HEK293 (cell line): Measurements from ENCODE around the gene LACC1.

Experiments used
- CTCF ChIA-PET: fragments of 350-600 bp; formaldehyde crosslinking; extraction: SDS; loops from one replicate; lab custom pipeline; 2021; ENCODE audit warnings: antibody characterized with exemption; lab: Yijun Ruan, JAX
- POLR2A ChIA-PET: fragments of 300-600 bp; formaldehyde crosslinking; extraction: SDS; loops from one replicate; lab custom pipeline; 2020; ENCODE audit warnings: antibody characterized with exemption, inconsistent platforms; lab: Yijun Ruan, JAX
- H3K27ac ChIP-seq: fragments of 200-500 bp; sonication (Bioruptor generic); 2 replicates; pipeline ENCODE4 v1.5.1; 2014; ENCODE audit warnings: low read depth, low read length, control low read depth, inconsistent platforms; ENCODE audit errors: extremely low read depth
- H3K36me3 ChIP-seq, 2 experiments: fragments of 200-500 bp in 1 of 2; sonication (Bioruptor generic) in 1 of 2; 1 replicate in 1 of 2; 2 replicates in 1 of 2; pipeline ENCODE4 v1.5.1; 2014 to 2017; ENCODE audit warnings: inconsistent platforms in 2 of 2, low read length in 2 of 2; ENCODE audit not compliant: control insufficient read depth in 2 of 2, insufficient read depth in 1 of 2
- H3K4me1 ChIP-seq: fragments of 200-500 bp; sonication (Bioruptor generic); 2 replicates; pipeline ENCODE4 v1.5.1; 2014; ENCODE audit warnings: mild to moderate bottlenecking, low read length, inconsistent platforms; ENCODE audit not compliant: control insufficient read depth, insufficient read depth
- H3K4me3 ChIP-seq: 2 replicates; pipeline ENCODE4 v1.5.1; 2011; ENCODE audit warnings: low read depth, mild to moderate bottlenecking, control low read depth, low read length, moderate library complexity
- H3K9me3 ChIP-seq: fragments of 200-500 bp; sonication (Bioruptor generic); 2 replicates; pipeline ENCODE4 v1.5.1; 2014; ENCODE audit warnings: low read depth, low read length, inconsistent platforms; ENCODE audit not compliant: control insufficient read depth, insufficient read depth
- HOXC10 ChIP-seq: sonication (generic); formaldehyde crosslinking; IDR thresholded peaks from 2 replicates; pipeline ENCODE4 v1.8.1; 2023; ENCODE audit warnings: mild to moderate bottlenecking, missing genetic modification reagents
- RBAK ChIP-seq: fragments of 450-650 bp; formaldehyde crosslinking; IDR thresholded peaks from 2 replicates; pipeline ENCODE4 v1.5.1; 2016; ENCODE audit warnings: missing biosample characterization, missing genetic modification characterization
- ZBTB21 ChIP-seq: fragments of 450-650 bp; formaldehyde crosslinking; IDR thresholded peaks from 2 replicates; pipeline ENCODE4 v1.5.1; 2017; ENCODE audit warnings: missing biosample characterization, missing genetic modification characterization
- ZFP41 ChIP-seq: fragments of 450-650 bp; formaldehyde crosslinking; IDR thresholded peaks from 2 replicates; pipeline ENCODE4 v1.5.1; 2016; ENCODE audit warnings: missing biosample characterization, missing genetic modification characterization, borderline replicate concordance
- ZNF211 ChIP-seq: fragments of 450-650 bp; formaldehyde crosslinking; IDR thresholded peaks from 2 replicates; pipeline ENCODE4 v1.5.1; 2016; ENCODE audit warnings: low read depth, missing biosample characterization, missing genetic modification characterization
- ZNF335 ChIP-seq: fragments of 450-650 bp; formaldehyde crosslinking; conservative IDR thresholded peaks from 2 replicates; pipeline ENCODE4 v1.5.1; 2016; ENCODE audit warnings: missing biosample characterization, missing genetic modification characterization
- ZNF37A ChIP-seq: fragments of 450-650 bp; IDR thresholded peaks from 2 replicates; pipeline ENCODE4 v1.5.1; 2018; ENCODE audit warnings: missing biosample characterization, missing genetic modification characterization
- ZNF394 ChIP-seq: fragments of 450-650 bp; formaldehyde crosslinking; IDR thresholded peaks from 2 replicates; pipeline ENCODE4 v1.5.1; 2016; ENCODE audit warnings: missing biosample characterization, missing genetic modification characterization, mild to moderate bottlenecking, moderate library complexity, borderline replicate concordance
- ZNF426 ChIP-seq: fragments of 450-650 bp; formaldehyde crosslinking; IDR thresholded peaks from 2 replicates; pipeline ENCODE4 v1.5.1; 2017; ENCODE audit warnings: missing biosample characterization, missing genetic modification characterization, mild to moderate bottlenecking, inconsistent platforms, moderate library complexity
- ZNF473 ChIP-seq: fragments of 450-650 bp; formaldehyde crosslinking; IDR thresholded peaks from 2 replicates; pipeline ENCODE4 v1.5.1; 2017; ENCODE audit warnings: missing biosample characterization, missing genetic modification characterization
- ZNF501 ChIP-seq: fragments of 450-650 bp; formaldehyde crosslinking; IDR thresholded peaks from 2 replicates; pipeline ENCODE4 v1.5.1; 2016; ENCODE audit warnings: missing biosample characterization, missing genetic modification characterization
- ZNF544 ChIP-seq: fragments of 450-650 bp; formaldehyde crosslinking; IDR thresholded peaks from 2 replicates; pipeline ENCODE4 v1.5.0; 2017; ENCODE audit warnings: missing biosample characterization, missing genetic modification characterization
- ZNF621 ChIP-seq: fragments of 450-650 bp; formaldehyde crosslinking; IDR thresholded peaks from 2 replicates; pipeline ENCODE4 v1.5.1; 2017; ENCODE audit warnings: missing biosample characterization, missing genetic modification characterization
- ZNF623 ChIP-seq: fragments of 450-650 bp; formaldehyde crosslinking; IDR thresholded peaks from 2 replicates; pipeline ENCODE4 v1.5.1; 2016; ENCODE audit warnings: missing biosample characterization, missing genetic modification characterization
- ZNF776 ChIP-seq: fragments of 450-650 bp; formaldehyde crosslinking; IDR thresholded peaks from 2 replicates; pipeline ENCODE4 v1.5.0; 2017; ENCODE audit warnings: missing biosample characterization, missing genetic modification characterization, borderline replicate concordance
- ZSCAN30 ChIP-seq: fragments of 450-650 bp; IDR thresholded peaks from 2 replicates; pipeline ENCODE4 v1.5.1; 2018; ENCODE audit warnings: missing biosample characterization, mild to moderate bottlenecking, missing genetic modification characterization, moderate library complexity
- TF ChIP-seq, protein P1 (sequence below): fragments of 450-650 bp; formaldehyde crosslinking; IDR thresholded peaks from 2 replicates; pipeline ENCODE4 v1.5.1; 2016; ENCODE audit warnings: missing biosample characterization, missing genetic modification characterization, low read depth
- TF ChIP-seq, protein P2 (sequence below): fragments of 450-650 bp; formaldehyde crosslinking; IDR thresholded peaks from 2 replicates; pipeline ENCODE4 v1.5.1; 2016; ENCODE audit warnings: missing biosample characterization, missing genetic modification characterization
- TF ChIP-seq, protein P3 (sequence below): fragments of 450-650 bp; formaldehyde crosslinking; IDR thresholded peaks from 2 replicates; pipeline ENCODE4 v1.5.1; 2016; ENCODE audit warnings: missing biosample characterization, missing genetic modification characterization
- TF ChIP-seq, protein P4 (sequence below): fragments of 450-650 bp; formaldehyde crosslinking; IDR thresholded peaks from 2 replicates; pipeline ENCODE4 v1.5.1; 2017; ENCODE audit warnings: missing biosample characterization, missing genetic modification characterization

LACC1 gene

DNA sequence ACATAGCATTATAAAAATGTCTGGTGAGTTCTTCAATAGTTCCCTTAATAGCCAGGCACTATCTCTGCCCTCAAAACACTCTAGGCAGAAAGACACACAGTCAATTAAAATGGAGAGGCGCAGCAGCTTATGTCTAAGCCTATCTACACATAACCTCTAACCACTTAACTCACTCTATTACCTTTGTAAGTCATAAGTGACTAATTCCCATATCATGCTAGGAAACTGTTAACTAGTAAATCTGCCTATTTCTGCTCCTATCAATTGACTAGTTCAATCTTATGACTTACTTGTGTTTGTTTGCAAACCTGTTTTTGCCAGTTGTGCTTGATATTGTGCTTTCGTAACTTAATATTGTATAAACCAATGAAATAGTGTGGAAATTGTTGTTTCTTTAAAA lies 3.3 kb upstream of the LACC1 start:
- TF ChIP-seq ZNF776 (tag by site-specific recombination) = no peak
- TF ChIP-seq, protein P1, sequence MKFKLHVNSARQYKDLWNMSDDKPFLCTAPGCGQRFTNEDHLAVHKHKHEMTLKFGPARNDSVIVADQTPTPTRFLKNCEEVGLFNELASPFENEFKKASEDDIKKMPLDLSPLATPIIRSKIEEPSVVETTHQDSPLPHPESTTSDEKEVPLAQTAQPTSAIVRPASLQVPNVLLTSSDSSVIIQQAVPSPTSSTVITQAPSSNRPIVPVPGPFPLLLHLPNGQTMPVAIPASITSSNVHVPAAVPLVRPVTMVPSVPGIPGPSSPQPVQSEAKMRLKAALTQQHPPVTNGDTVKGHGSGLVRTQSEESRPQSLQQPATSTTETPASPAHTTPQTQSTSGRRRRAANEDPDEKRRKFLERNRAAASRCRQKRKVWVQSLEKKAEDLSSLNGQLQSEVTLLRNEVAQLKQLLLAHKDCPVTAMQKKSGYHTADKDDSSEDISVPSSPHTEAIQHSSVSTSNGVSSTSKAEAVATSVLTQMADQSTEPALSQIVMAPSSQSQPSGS = no peak
- no peak for TF ChIP-seq HOXC10 (CRISPR knock-in tag)
- TF ChIP-seq, protein P2, sequence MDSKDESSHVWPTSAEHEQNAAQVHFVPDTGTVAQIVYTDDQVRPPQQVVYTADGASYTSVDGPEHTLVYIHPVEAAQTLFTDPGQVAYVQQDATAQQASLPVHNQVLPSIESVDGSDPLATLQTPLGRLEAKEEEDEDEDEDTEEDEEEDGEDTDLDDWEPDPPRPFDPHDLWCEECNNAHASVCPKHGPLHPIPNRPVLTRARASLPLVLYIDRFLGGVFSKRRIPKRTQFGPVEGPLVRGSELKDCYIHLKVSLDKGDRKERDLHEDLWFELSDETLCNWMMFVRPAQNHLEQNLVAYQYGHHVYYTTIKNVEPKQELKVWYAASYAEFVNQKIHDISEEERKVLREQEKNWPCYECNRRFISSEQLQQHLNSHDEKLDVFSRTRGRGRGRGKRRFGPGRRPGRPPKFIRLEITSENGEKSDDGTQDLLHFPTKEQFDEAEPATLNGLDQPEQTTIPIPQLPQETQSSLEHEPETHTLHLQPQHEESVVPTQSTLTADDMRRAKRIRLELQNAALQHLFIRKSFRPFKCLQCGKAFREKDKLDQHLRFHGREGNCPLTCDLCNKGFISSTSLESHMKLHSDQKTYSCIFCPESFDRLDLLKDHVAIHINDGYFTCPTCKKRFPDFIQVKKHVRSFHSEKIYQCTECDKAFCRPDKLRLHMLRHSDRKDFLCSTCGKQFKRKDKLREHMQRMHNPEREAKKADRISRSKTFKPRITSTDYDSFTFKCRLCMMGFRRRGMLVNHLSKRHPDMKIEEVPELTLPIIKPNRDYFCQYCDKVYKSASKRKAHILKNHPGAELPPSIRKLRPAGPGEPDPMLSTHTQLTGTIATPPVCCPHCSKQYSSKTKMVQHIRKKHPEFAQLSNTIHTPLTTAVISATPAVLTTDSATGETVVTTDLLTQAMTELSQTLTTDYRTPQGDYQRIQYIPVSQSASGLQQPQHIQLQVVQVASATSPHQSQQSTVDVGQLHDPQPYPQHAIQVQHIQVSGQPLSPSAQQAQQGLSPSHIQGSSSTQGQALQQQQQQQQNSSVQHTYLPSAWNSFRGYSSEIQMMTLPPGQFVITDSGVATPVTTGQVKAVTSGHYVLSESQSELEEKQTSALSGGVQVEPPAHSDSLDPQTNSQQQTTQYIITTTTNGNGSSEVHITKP = no peak
- TF ChIP-seq ZNF37A (tag by site-specific recombination) = no peak
- TF ChIP-seq ZNF544 (tag by site-specific recombination) = no peak
- no peak for TF ChIP-seq ZNF501
- no peak for TF ChIP-seq RBAK
- TF ChIP-seq ZSCAN30 (tag by site-specific recombination) = no peak
- TF ChIP-seq ZNF623 (tag by site-specific recombination) = no peak
- TF ChIP-seq ZNF394 (tag by site-specific recombination) = no peak
- no peak for TF ChIP-seq ZNF473 (tag by site-specific recombination)
- TF ChIP-seq ZNF211 (tag by site-specific recombination) = no peak
- no peak for TF ChIP-seq ZBTB21 (tag by site-specific recombination)
- TF ChIP-seq ZFP41 (tag by site-specific recombination) = no peak
- TF ChIP-seq ZNF426 (tag by site-specific recombination) = no peak
- TF ChIP-seq ZNF335 = no peak
- TF ChIP-seq, protein P3, sequence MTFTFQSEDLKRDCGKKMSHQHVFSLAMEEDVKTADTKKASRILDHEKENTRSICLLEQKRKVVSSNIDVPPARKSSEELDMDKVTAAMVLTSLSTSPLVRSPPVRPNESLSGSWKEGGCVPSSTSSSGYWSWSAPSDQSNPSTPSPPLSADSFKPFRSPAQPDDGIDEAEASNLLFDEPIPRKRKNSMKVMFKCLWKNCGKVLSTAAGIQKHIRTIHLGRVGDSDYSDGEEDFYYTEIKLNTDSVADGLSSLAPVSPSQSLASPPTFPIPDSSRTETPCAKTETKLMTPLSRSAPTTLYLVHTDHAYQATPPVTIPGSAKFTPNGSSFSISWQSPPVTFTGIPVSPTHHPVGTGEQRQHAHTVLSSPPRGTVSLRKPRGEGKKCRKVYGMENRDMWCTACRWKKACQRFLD (tag by site-specific recombination) = no peak
- TF ChIP-seq, all 188 proteins: peak for 0
- no peak overlapping the region for H3K27ac ChIP-seq
- CTCF ChIA-PET = interaction anchor here (0.5 to 1.0 kb wide), 3 partner anchors 72 to 1283 kb away, joined by 3 to 4 read pairs (median 3); no protein-coding TSS in a partner anchor

DNA sequence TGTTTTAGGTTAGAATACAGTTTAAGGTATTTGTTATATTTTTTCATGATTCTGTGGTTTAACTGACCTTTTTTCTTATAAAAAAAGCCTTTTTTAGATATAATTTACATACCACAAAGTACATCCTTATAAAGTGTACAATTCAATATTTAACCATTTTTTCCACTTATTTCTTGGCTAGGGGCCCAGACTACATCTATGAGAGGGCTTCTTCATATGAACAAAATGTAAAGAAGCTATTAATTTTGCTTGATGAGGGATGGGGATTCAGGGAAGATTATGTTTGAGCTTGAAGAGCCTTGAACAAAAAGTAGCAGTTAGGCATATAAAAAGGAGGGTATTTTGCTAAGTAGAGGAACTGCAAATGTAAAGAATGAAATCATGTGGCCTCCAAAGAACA lies 2.4 kb upstream of the LACC1 start:
- no peaks in the 10 kb centered on the region for H3K9me3 ChIP-seq
- POLR2A ChIA-PET = no interaction called here
- H3K4me1 ChIP-seq = no peaks in the 10 kb centered on the region
- peaks cover 0 to 11% of the 10 kb centered on the region in 2 experiments; a peak in 1 of 3 replicates for H3K36me3 ChIP-seq
- TF ChIP-seq ZNF621 (tag by site-specific recombination) = no peak
- TF ChIP-seq, protein P4, sequence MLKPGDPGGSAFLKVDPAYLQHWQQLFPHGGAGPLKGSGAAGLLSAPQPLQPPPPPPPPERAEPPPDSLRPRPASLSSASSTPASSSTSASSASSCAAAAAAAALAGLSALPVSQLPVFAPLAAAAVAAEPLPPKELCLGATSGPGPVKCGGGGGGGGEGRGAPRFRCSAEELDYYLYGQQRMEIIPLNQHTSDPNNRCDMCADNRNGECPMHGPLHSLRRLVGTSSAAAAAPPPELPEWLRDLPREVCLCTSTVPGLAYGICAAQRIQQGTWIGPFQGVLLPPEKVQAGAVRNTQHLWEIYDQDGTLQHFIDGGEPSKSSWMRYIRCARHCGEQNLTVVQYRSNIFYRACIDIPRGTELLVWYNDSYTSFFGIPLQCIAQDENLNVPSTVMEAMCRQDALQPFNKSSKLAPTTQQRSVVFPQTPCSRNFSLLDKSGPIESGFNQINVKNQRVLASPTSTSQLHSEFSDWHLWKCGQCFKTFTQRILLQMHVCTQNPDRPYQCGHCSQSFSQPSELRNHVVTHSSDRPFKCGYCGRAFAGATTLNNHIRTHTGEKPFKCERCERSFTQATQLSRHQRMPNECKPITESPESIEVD (tag by site-specific recombination) = peak; percentile 41; the same call in 1 of the 2 replicates
- CTCF ChIA-PET = interaction anchor here (0.8 kb wide), 1 partner anchor 66 kb away, joined by 3 read pairs; no protein-coding TSS in a partner anchor
- no peak overlapping the region for H3K4me3 ChIP-seq
- no peak overlapping the region for H3K27ac ChIP-seq

More for the DNA sequence above, 3.3 kb upstream of the LACC1 start:
- Histone ChIP-seq H3K4me1 (no peaks in the 10 kb centered on the region), H3K4me3 (no peak overlapping the region), H3K9me3 (no peaks in the 10 kb centered on the region), H3K36me3 (peaks cover 0 to 17% of the 10 kb centered on the region in 2 experiments; a peak in 1 of 3 replicates)
- POLR2A ChIA-PET = no interaction called here
